Kidney (tissue), 14 donors: Measurements from ENCODE around the gene ACSF3. TPM values are rescaled to one million over a fixed set of nuclear protein-coding genes. Genes with fewer than 3 reads are reported as not detected.

Source experiments
- DNase-seq, 5 donors: peaks; one replicate each; pipeline ENCODE4 v3.0.0-alpha.2; 2013 to 2020
- FAIRE-seq: peaks from 2 replicates; lab custom pipeline; 2012; peaks lifted over from hg19 to GRCh38; lab: Jason Lieb, UNC
- H3K27ac ChIP-seq, 2 donors: one replicate each; pipeline ENCODE4 v1.7.0; 2013; ENCODE audit warnings: low read depth in 2 of 2, low read length in 2 of 2, inconsistent platforms in 1 of 2
- H3K27me3 ChIP-seq: one replicate; pipeline ENCODE4 v1.7.1; 2013; ENCODE audit warnings: low read length, inconsistent platforms; ENCODE audit not compliant: control insufficient read depth, insufficient read depth
- H3K36me3 ChIP-seq, 3 donors: one replicate each; pipeline versions ENCODE4 v1.7.0 to v1.7.1; 2013; ENCODE audit warnings: low read length in 3 of 3, control low read depth in 1 of 3, inconsistent platforms in 1 of 3; ENCODE audit not compliant: insufficient read depth in 3 of 3, control insufficient read depth in 2 of 3
- H3K4me1 ChIP-seq, 3 donors: one replicate each; pipeline versions ENCODE4 v1.7.0 to v1.7.1; 2013; ENCODE audit warnings: low read length in 3 of 3, inconsistent platforms in 1 of 3, low read depth in 1 of 3; ENCODE audit not compliant: control insufficient read depth in 2 of 3, insufficient read depth in 2 of 3
- H3K4me3 ChIP-seq, 3 donors: one replicate each; pipeline versions ENCODE4 v1.7.0 to v1.8.1; 2013; ENCODE audit warnings: low read length in 3 of 3, control low read depth in 1 of 3, inconsistent platforms in 1 of 3
- H3K9ac ChIP-seq, 3 donors: one replicate each; pipeline versions ENCODE4 v1.7.0 to v1.7.1; 2013; ENCODE audit warnings: low read length in 3 of 3, control low read depth in 1 of 3, inconsistent platforms in 1 of 3
- H3K9me3 ChIP-seq, 3 donors: one replicate each; pipeline versions ENCODE4 v1.7.0 to v1.7.1; 2013; ENCODE audit warnings: low read length in 3 of 3, control low read depth in 1 of 3, inconsistent platforms in 1 of 3; ENCODE audit not compliant: control insufficient read depth in 2 of 3, insufficient read depth in 1 of 3
- CTCF ChIP-seq: IDR thresholded peaks from 3 replicates; pipeline ENCODE4 v1.5.1; 2012; ENCODE audit warnings: mild to moderate bottlenecking, moderate library complexity, borderline replicate concordance; ENCODE audit not compliant: insufficient read depth; ENCODE audit errors: extremely low read depth
- intact Hi-C: fragments of 100-400 bp; cut with DNase I; formaldehyde crosslinking; loops from one replicate; pipeline ENCODE4 v1.11.1; 2022
- polyA plus RNA-seq: library from polyadenylated mRNA; stranded (reverse); fragments of 350-450 nt; fragmentation: Illumina TruSeq; extraction: RNeasy Lipid Tissue Mini Kit (QIAGEN cat#74804); gene quantifications from one replicate; pipeline ENCODE4 v1.2.3, GENCODE V29; 2014; ENCODE audit warnings: low read depth, low replicate concordance; ENCODE audit not compliant: insufficient read depth
- total RNA-seq: library from RNA; stranded (reverse); fragmentation: NEBNext Ultra II Directional; extraction: Animal tissue kit (Norgen Biotek cat#: 25700); gene quantifications from one replicate; pipeline ENCODE4 v1.2.1, GENCODE V29; 2021
- donor health status: control.
- donor health status: control.
- donor health status: control.
- donor health status: control.
- donor health status: control.
- donor health status: DM: yes; HTN: yes; CAD: no.
- donor health status: Normal renal cell carcinoma (clear cell type).

The ACSF3 gene
- total and polyA plus RNA-seq, 2 donors from 2014 or later: 33.2 to 39.0 TPM

GRCh38 chr16:89053725-89054029 is 40.0 kb upstream of the ACSF3 start:
- TF ChIP-seq CTCF: no peak
- no peaks in the 10 kb centered on the region for H3K4me1 ChIP-seq
- no peaks in the 10 kb centered on the region for H3K9me3 ChIP-seq
- no peak overlapping the region for H3K9ac ChIP-seq
- H3K27ac ChIP-seq: no peak overlapping the region
- FAIRE-seq: no peak
- intact Hi-C loops: no loop called here
- DNase-seq: no peak
- H3K36me3 ChIP-seq: no peaks in the 10 kb centered on the region
- H3K4me3 ChIP-seq: no peak overlapping the region
- H3K27me3 ChIP-seq: no peaks in the 10 kb centered on the region

GRCh38 chr16:89054261-89054661 is 39.4 kb upstream of the ACSF3 start:
- H3K27ac ChIP-seq: no peak overlapping the region
- no peaks in the 10 kb centered on the region for H3K36me3 ChIP-seq
- DNase-seq: no peak
- FAIRE-seq: no peak
- H3K27me3 ChIP-seq: no peaks in the 10 kb centered on the region
- no peak for TF ChIP-seq CTCF
- H3K9ac ChIP-seq: no peak overlapping the region
- no peaks in the 10 kb centered on the region for H3K9me3 ChIP-seq
- no peak overlapping the region for H3K4me3 ChIP-seq
- no peaks in the 10 kb centered on the region for H3K4me1 ChIP-seq
- intact Hi-C loops: no loop called here

- no peak for FAIRE-seq
Measured at GRCh38 chr16:89054714-89055113, 38.9 kb upstream of the ACSF3 start.

More at GRCh38 chr16:89054714-89055113, 38.9 kb upstream of the ACSF3 start:
- intact Hi-C loops: no loop called here
- H3K9ac ChIP-seq: no peak overlapping the region
- DNase-seq: no peak
- H3K4me1 ChIP-seq: no peaks in the 10 kb centered on the region
- H3K4me3 ChIP-seq: no peak overlapping the region
- H3K9me3 ChIP-seq: no peaks in the 10 kb centered on the region
- H3K27me3 ChIP-seq: no peaks in the 10 kb centered on the region
- no peak overlapping the region for H3K27ac ChIP-seq
- no peak for TF ChIP-seq CTCF
- no peaks in the 10 kb centered on the region for H3K36me3 ChIP-seq
